GM18502 (cell line): Measurements from ENCODE around the gene CCL8.
"Not testable (repeated sequence)": the region's sequence is repeated elsewhere in the genome, so short reads cannot be mapped to it uniquely, and the experiment has no call there.

Source experiments
- ATAC-seq: cut with Tn5 transposase; IDR thresholded peaks from one replicate; pipeline ENCODE4 v1.9.1; 2021; ENCODE audit warnings: mild to moderate bottlenecking; ENCODE audit not compliant: unreplicated experiment, poor library complexity

Gene CCL8

GRCh38 chr17:34312080-34312479 is 7.2 kb upstream of the CCL8 start:
- ATAC-seq, result no peak

- ATAC-seq, result no peak
Measured at GRCh38 chr17:34313164-34313563, 6.1 kb upstream of the CCL8 start.

- no peak for ATAC-seq
Measured at GRCh38 chr17:34314279-34314678, 5.0 kb upstream of the CCL8 start.

GRCh38 chr17:34318474-34318873 is 761 bp upstream of the CCL8 start:
- no peak for ATAC-seq

GRCh38 chr17:34321964-34322363 is 2.7 kb downstream of the CCL8 start:
- ATAC-seq, result no peak

- not testable (repeated sequence) for ATAC-seq
Measured at GRCh38 chr17:34327580-34327979, 8.3 kb downstream of the CCL8 start.

- ATAC-seq, result no peak
Measured at GRCh38 chr17:34337701-34338100, 18.5 kb downstream of the CCL8 start.

- ATAC-seq, result no peak
Measured at GRCh38 chr17:34339138-34339770, 20.0 kb downstream of the CCL8 start.

GRCh38 chr17:34341916-34342315 is 22.7 kb downstream of the CCL8 start:
- ATAC-seq, result no peak

GRCh38 chr17:34347063-34347462 is 27.8 kb downstream of the CCL8 start:
- ATAC-seq, result no peak

- no peak for ATAC-seq
Measured at GRCh38 chr17:34349751-34350150, 30.5 kb downstream of the CCL8 start.

GRCh38 chr17:34351096-34351495 is 31.9 kb downstream of the CCL8 start:
- no peak for ATAC-seq

GRCh38 chr17:34352191-34352590 is 33.0 kb downstream of the CCL8 start:
- no peak for ATAC-seq

- no peak for ATAC-seq
Measured at GRCh38 chr17:34354637-34355036, 35.4 kb downstream of the CCL8 start.

- no peak for ATAC-seq
Measured at GRCh38 chr17:34356194-34356593, 37.0 kb downstream of the CCL8 start, which contains the start of gene CCL13. TSS of gene CCL13 (plus strand) at chr17:34356480. CDS start at chr17:34356527, 47 bp downstream.

- ATAC-seq, result no peak
Measured at GRCh38 chr17:34357398-34357797, 38.2 kb downstream of the CCL8 start.

GRCh38 chr17:34358631-34359030 is 39.4 kb downstream of the CCL8 start:
- ATAC-seq, result no peak

- no peak for ATAC-seq
Measured at GRCh38 chr17:34360601-34361270, 41.5 kb downstream of the CCL8 start.

GRCh38 chr17:34361478-34362061 is 42.3 kb downstream of the CCL8 start:
- no peak for ATAC-seq

- no peak for ATAC-seq
Measured at GRCh38 chr17:34363183-34363661, 44.0 kb downstream of the CCL8 start, which contains the start of gene CCL1. TSS of gene CCL1 (minus strand) at chr17:34363233. CDS start at chr17:34363161, 72 bp downstream.

GRCh38 chr17:34364751-34365150 is 45.5 kb downstream of the CCL8 start:
- no peak for ATAC-seq
